GM10266 (cell line): ENCODE data around the gene TEX36.
"Not testable (repeated sequence)": the region's sequence is repeated elsewhere in the genome, so short reads cannot be mapped to it uniquely, and the experiment has no call there.

ENCODE experiments used
- DNase-seq: peaks from one replicate; pipeline ENCODE4 v3.0.0; 2012; ENCODE audit errors: extremely low spot score
- TF ChIP-seq, protein P1 (sequence below): IDR thresholded peaks from 2 replicates; pipeline ENCODE4 v1.5.1; 2012; ENCODE audit warnings: mild to moderate bottlenecking, low read depth; ENCODE audit not compliant: control insufficient read depth, insufficient read depth; ENCODE audit errors: missing control alignments

The TEX36 gene

DNA sequence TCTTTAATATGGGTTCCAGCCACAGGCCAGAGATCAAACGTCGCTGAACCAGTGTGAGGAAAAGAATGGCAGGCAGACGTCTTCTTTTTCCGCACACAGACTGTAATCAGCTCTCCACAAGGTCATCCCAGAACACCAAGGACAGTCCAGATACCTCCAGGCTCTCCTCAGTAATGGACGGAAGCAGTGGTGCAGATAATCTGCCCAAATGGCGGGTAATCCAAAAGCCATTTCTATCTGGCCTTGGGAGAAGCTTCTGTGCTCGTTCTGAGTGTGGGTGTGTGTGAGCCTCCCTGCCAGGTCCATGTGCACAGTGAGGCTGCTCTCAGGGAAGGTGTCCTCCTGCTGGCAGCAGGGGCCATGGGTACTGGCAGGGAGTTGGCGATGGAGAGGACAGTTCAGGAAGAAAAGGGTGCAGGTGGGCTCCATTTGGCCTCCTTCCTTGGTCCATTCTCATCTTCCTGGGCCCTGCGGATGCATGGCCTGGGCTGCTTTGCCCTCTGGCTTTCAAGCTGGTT, 15.6 kb upstream of the TEX36 start:
- no peak for DNase-seq
- TF ChIP-seq, protein P1, sequence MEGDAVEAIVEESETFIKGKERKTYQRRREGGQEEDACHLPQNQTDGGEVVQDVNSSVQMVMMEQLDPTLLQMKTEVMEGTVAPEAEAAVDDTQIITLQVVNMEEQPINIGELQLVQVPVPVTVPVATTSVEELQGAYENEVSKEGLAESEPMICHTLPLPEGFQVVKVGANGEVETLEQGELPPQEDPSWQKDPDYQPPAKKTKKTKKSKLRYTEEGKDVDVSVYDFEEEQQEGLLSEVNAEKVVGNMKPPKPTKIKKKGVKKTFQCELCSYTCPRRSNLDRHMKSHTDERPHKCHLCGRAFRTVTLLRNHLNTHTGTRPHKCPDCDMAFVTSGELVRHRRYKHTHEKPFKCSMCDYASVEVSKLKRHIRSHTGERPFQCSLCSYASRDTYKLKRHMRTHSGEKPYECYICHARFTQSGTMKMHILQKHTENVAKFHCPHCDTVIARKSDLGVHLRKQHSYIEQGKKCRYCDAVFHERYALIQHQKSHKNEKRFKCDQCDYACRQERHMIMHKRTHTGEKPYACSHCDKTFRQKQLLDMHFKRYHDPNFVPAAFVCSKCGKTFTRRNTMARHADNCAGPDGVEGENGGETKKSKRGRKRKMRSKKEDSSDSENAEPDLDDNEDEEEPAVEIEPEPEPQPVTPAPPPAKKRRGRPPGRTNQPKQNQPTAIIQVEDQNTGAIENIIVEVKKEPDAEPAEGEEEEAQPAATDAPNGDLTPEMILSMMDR: no peak

DNA sequence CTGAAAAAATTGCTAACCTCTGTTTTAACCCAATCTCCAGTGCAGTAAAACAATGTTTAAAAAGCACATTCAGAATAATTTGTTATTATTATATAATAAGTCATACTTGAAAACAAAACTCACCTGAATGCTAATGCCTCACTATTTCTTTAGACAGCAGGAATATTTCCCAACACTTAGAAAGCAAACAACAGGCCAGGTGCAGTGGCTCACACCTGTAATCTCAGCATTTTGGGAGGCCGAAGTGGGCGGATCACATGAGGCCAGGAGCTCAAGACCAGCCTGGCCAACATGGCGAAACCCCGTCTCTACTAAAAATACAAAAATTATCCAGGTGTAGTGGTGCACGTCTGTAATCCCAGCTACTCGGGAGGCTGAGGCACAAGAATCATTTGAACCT, 13.9 kb upstream of the TEX36 start:
- DNase-seq: not testable (repeated sequence)

DNA sequence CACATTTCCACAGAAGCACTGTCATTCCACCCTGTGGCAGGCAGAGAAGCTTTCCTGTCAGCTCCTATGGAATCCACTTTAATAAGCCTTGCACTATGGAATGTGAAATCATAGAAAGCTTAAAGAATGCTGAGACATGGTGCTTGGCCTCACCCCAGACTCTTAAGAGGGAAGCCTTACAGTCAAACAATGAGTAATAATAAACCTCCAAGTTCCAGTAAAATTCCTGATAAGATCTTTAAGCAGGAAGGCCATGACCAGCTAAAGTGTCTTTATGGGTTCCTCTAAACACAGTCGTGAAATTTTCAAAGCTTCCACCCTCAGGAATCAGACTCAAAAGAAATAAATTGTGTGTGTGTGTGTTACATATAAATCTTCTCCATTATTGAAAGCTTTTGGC, 11.9 kb upstream of the TEX36 start:
- TF ChIP-seq, protein P1: no peak
- no peak for DNase-seq

DNA sequence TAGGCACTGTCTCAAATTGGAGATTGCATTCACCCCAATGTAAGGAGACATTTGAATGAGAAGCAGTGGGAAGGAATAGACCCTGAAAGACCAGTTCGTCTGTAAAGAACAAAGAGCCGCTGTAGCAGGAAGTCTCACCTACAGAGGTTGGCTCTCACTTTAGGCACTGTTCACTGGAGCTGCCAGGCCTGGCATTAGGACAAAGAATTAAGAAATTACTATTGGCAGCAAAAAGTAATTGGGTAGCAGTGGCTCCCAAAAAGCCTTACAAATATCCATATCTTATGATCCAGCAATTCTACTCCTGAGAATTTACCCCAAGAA, 10.5 kb upstream of the TEX36 start:
- TF ChIP-seq, protein P1: no peak
- no peak for DNase-seq

DNA sequence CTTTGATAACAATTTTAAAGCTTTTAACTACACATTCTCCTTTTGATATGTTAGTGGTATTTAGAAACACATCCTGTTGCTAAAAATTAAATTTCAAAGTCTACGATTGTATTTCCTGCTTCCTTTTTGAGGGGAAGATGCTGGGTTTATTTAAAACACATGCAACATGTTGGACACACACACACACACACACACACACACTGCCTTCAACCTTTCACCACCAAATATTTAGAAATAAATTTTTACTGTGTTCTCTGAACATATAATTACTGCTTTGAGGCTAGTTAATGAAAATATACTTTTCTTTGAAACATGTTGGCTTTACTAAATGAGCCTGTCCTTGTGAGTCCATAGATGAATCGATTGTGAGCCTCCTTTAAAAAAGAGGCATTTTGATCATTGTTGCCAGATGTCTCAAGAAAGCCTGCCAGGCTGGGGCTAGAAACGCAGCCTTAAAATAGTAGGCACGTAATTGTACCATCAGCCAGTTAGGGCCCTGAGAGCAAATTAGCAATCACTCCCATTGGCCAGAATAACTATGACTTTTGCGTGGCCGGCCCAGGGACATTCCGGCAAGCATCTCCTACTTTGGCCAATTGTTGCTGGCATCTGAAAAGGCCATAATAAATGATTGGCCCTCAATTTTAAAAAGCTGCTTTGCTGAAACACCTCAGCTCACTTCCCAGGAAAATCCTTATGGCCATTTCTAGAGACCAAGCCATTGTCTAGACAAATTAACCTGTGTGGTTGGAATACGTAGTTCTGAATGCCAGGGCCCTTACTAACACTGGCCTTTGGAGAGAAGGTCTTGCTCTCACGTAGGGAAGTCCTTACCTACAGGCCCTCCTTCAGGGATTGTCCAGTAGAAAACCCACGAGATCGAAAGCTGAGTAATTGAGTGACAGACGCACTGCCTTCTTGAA, 9.9 kb upstream of the TEX36 start:
- DNase-seq: no peak
- TF ChIP-seq, protein P1: no peak

DNA sequence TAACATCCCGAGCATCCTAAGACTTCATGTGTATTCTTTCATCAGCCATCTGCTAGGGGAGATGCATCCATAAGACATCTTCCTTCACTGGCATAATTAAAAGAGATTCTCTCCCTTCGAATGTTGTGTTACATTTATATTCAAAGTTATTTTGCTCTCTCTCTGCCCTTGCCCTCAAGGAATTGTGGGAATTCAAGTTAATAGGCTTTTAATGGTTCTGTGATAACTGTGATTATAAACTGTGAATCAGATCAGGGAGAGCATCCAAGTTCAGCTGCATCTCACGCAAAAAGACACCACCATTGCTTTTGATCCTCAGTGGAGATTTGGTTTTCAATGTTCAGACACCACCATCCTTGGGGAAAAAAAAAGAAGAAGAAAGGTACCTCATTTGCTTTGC, 9.2 kb upstream of the TEX36 start:
- no peak for DNase-seq
- TF ChIP-seq, protein P1: no peak

DNA sequence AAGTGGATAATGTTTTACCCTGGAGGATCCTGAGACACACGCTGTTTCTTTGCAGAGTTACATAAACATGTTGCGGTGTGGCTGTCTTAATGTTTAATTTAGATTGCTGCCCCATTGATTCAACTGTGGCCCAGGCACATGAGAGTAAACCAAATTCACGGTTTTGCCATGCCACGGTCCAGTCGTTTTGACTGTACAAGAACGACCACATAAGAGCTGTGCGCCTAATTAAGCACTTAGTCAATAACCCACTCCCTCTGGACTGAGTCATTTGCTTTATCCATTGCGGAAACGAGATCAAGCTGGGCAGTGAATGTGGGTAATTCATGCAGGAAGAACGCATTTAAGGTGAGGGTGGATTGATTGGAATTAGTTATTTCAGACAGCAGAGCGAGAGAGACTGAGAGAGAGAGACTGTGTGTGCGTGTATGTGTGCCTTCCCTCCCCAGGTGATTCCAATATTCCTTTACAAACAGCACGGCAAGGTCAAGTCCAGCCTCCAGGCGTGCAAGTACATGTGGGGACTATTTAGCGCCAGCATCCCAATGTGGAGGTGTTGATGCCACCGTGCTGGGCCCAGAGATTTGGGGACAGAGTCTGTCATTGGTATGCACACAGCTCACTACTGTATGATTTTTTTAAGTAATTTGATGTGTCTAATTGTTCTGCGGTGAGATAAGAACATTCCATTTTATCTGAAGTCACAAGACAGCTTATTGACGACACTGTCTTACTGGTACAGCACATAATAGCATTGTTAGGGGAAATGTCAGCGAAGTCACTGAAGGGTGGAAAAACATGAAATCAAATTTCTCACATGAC, 8.4 kb upstream of the TEX36 start:
- TF ChIP-seq, protein P1: no peak
- DNase-seq: no peak
